GM19193 (cell line): ENCODE measurements around the gene TMEM109.

Experiments used
- POLR2A ChIP-seq: IDR thresholded peaks from 4 replicates; pipeline ENCODE4 v1.6.1; 2011; ENCODE audit not compliant: insufficient read depth, insufficient read length; ENCODE audit errors: extremely low read depth

Gene TMEM109

DNA sequence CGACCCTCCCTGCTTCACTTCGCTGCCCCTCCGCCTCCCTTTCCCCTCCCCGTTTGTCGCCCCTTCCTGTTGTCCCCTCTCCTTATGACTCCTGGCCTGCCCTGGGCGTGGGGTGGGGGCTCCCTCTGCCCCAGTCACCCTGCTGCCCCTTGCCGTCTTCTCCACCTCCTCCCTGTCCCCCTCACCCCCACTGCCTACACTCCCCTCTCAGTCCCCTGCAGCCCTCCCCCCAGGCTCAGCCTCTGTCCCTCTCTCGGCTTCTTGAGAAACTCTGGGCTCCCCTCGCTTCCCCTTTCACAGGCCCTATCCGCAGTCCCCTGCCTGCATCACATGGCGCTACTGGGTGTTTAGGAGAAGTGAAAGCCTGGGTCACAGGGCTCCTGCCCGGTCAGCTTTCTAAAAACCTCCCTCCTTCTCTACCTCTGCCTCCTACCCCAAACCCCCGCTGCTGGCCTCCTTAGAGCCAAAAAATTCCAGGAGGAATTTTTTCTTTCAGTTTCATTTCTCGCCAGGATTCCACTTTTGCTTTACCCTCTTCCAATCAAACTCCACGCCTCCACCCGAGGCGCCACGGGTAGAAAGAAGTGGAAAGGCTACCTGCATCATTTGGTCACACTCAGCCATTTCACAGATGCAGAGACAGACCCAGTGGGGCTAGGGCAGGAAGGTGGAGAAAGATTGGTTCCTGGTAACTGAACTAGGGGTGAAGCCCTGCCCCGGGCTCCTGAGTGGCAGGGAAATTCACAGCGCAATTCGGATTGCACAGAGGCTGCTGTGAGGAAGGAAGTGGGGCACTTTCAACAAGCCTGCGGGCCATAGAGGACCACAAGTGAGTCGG, 38.2 kb downstream of the TMEM109 start, which contains the start of gene SLC15A3:
Gene SLC15A3, minus strand, starts transcription at position 273 of the 838 bp plus-strand sequence. CDS start 625 bp downstream, outside the sequence.
- TF ChIP-seq POLR2A, result peak; percentile 47

DNA sequence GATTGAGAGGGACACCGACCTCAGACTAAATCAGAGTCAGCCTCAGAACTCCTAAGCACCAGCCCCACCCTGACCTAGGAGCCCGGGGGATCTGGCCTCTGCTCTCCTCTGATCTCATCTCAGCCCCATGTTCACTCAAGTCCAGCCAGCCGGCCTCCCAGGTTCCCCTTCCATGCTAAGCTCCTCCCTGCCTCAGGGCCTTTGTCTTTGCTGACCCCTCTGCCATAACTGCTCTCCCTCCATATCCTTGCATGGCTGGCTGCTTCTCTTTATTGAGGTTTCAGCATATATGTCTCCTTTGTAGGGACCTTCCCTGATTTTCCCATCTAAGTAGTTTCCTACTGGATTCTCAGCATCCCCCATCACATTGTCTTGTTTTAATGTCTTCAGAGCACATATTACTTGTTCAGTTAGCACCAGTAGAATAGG, 38.8 kb downstream of the TMEM109 start:
- peak; percentile 17 for TF ChIP-seq POLR2A

DNA sequence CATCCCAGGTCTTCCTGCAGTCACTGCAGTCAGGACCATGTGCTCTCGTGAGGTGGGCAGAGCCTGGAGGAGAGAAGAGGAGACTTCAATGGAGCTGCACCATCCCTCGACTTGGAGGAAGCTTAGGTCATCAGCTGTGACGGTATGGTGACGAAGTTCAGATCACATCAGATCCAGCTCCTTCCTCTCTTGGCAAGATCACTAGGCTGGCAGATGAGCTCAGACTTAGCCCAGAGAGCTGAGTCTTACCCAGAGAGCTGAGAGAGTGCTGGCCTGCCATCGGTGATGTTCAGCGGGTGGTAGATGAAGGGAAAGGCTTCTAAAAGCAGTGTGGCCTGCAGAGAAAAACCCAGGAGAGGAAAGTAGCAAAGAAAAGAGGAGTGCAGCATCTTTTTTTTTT, 39.8 kb downstream of the TMEM109 start:
- no peak for TF ChIP-seq POLR2A

DNA sequence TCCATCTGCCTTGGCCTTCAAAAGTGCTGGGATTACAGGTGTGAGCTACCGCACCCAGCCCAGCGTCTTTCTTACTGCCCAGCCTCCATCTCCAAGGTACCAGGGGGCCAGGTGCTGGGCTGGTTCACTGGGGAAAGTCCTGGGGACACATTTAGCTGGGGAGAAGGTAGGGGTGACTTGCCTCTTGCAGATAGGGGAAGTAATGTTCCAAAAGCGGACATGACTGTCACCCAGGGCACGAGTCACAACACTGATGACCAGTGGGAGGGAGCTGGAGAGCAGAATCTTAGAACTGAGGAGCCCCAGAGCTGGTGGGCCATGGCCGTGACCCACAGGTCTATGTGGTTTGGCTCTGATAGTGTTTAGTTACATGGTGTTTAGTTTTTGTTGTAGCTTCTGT, 40.5 kb downstream of the TMEM109 start:
- TF ChIP-seq POLR2A, result no peak

DNA sequence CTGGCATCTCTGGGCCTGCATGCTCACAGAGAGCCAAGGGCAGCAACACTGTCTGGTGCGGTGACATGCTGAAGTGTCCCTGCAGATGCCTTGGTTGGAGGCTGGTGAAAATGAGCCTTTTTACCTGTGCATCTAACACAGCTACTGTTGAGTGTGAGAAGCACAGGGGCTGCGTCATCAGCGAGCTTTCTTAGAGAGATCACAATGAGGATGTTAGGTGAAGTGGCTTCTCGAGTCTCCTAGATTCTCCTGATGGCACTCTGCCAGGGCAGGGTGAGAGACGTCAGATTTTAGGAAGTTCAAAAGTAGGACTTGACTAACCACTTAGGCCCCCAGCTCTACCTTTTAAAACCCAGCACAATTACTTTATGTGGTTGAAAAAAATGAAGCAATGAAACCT, 41.6 kb downstream of the TMEM109 start:
- TF ChIP-seq POLR2A, result no peak

DNA sequence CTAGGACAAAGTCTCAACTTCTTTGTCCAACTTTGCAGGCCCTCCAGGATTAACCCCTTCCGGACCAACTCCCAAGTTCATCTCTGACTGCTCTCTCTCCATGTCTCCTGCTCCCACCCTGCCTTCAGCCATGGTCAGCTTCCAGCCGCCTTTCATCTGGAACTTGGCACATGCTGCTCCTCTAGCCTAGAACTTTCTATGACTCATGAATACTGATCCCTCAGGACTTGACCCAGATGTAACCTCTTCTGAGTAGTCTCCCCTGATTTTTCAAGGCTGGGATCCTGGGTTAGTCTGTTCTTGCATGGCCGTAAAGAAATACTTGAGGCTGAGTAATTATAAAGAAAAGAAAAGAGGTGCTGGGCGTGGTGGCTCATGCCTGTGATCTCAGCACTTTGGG, 43.2 kb downstream of the TMEM109 start:
- no peak for TF ChIP-seq POLR2A

DNA sequence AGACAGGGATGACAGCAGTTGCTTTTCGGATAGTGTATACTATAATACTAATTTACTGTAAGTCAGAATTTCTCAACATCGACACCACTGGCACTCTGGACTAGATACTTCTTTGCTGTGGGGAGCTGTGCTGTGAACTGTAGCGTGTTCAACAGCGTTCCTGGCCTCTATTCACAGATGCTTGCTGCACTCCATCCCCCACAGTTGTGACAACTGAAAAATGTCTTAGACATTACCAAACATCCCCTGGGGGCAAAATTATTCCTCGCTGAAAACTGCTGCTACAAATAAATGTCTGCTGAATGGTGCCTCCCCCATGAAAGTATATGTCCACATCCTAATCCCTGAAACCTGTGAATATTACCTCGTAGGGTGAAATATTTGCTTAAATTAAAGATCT, 45.5 kb downstream of the TMEM109 start:
- TF ChIP-seq POLR2A, result no peak

DNA sequence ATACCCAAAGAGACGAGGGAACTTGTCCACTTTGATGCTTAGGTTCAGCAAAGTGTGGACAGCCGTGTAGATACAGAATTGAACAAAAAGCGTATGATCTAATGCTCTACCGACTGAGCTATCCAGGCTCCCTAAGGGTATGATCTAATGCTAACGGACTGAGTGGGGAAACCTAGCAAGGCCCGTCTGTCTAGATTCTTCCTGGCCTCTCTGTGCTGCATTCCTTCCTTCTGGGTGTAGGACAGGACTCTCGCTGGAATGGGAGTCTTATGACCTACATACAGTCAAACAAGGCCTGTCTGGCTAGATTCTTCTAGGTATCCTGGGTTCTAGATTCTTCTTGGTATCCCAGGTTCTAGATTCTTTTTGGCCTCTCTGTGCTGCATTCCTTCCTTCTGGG, 46.4 kb downstream of the TMEM109 start:
- TF ChIP-seq POLR2A, result no peak

DNA sequence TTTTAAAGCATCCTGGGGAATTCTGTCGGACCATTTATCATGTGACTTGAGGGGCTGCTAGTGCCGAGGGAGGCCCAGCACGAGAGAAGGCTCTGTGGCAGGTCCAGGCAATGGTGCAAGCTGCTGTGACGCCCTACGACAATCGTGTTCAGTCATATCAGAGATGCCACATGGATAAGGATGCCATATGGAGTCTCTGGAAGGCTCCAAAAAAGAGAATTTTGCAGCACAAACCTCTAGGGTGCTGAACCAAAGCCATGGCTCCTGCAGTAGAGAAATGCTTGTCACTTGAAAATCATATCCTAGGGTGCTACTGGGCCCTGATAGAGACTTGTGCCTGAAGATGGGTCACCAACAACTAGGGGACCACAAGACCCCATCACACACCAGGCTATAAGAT, 50.8 kb downstream of the TMEM109 start:
- no peak for TF ChIP-seq POLR2A

DNA sequence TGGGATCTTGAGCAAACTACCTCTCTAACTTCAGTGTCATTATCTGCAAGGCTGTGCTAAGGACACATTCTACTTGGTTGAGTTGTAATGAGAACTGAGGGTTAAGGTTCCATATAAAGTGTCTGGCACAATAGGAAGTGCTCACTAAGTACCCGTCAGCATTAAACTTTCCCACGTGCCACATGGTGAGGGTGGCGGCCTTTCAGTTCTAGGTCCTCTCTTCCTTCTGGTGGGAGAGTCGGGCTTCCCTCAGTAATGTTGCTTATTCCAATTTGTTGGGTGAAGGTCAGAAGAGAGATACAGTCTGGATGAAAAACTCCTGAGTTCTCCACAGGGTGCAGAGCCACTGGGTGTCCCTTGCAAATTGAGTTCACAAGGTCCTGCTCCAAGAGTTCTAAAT, 52.9 kb downstream of the TMEM109 start:
- no peak for TF ChIP-seq POLR2A

DNA sequence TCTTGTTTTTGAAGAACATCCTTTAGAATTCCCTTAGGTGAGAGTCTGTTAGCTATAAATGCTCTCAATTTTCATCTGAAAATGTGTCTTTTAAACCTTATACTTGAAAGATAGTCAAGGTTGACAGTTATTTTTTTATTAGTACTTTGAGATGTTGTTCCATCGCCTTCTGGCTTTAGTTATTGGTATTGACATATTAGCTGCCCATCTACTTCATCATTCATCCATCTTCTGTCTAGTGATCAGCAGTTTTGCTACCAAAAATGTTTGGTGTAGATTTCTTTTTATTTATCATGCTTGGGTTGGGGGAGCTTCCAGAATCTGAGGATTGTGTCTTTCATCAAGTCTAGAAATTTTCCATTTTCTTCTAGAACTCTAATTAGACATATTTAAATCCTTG, 54.3 kb downstream of the TMEM109 start:
- TF ChIP-seq POLR2A, result no peak

DNA sequence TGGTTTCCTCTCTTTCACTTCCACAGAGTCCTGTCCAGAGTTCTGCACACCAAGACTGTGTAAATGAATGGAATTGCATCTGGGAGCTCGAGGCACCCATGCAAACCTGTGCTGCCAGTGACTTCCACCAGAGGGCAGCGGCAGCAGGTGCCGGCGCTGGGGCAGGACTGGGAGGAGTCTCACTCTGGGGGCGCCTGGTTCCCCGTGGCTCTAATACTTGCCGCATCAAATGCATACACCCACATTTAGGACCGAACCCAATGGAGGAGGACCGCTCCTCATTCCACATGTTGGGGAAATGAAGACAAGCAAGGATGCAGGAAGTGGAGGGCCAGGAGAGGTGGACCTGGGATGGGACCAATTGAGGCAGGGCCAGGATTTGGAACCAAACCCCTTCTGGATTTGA, 56.4 kb downstream of the TMEM109 start:
- TF ChIP-seq POLR2A, result no peak

DNA sequence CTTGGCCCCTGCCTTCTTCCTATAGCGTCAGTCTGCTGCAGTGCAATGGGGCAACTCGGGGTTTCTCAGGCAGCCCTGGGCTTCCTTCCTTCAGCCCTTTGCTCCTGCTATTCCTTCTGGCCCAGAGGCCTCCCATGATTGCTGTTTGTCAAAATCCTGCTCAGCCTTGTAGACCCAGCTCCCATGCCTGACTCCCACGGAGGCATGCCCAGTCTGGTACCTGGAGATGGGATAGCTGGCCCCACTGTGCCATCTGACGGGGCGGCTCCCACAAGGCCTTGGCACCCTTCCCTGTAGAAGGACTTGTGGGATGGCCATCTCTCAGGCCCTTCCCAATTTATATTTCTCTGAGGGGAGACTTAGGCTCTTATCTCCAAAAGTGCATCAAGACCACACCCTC, 56.9 kb downstream of the TMEM109 start:
- no peak for TF ChIP-seq POLR2A

DNA sequence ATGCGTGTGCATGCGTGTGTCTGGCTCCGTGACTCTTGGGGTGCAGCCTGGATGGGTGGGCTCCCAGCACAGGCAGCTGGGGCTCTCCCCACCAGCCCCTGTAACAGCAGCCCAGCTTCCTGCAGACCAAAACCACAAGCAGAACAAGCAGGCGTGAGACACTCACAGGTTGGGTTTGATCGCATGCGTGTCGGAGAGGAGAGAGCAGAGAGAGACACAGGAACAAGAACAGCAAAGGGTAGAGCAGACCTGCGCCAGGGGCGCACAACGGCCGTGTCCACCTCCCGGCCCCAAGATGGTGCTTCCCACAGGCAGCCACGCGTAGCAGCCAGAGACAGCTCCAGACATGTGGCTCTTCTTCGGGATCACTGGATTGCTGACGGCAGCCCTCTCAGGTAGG, 57.6 kb downstream of the TMEM109 start, which contains the start of gene CD6:
Gene CD6, plus strand, starts transcription at position 161 of the 400 bp plus-strand sequence. Its CDS starts 186 bp downstream, at position 347.
- no peak for TF ChIP-seq POLR2A

DNA sequence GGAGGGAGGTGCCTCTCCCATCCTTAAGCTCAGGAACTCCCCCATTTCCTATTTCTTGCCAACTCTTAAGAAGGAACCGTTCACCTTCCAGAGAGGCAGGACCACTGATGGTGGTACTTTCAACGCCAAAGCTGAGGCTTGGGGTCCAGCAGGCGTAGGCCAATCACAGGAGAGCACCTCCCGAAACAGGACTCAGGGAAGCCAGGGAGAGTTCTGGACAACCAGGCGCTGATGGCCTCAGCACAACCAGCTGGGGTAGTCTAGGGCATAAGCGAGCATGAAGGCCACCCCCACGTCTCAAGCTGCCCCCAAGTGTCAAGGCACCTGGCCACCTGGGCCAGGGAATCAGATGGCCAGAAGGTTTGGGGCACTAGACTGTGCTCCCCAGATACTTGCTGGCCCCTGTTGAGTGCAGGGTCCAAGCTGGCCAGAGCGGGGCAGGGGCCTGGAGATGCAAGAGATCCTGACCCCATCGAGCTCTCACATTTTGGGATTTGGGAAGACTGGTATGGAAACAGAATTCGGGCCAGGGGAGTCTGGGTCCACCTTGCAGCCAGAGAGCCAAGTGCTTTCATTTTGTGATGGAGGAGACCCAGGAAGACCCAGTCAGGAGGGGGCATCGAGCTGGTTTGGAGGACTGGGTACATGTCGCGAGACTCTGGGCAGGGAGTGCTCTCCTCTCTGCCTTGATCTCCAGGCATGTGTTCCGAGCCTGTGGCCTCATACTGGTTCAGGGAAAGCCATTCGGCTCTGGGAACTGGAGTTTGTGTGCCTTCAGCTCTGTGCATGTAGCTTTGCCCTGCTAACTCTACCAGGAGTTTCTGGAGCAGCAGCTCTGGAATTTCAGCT, 58.4 kb downstream of the TMEM109 start:
- TF ChIP-seq POLR2A, result no peak
